NCI-H2107 treated with DMSO at 0.1 percent for 48 hours (cell line): Measurements from ENCODE around the gene TICRR.
A peak's percentile ranks its signal among the peaks of the same experiment; 100 is the strongest.
"Not testable (repeated sequence)": the region's sequence is repeated elsewhere in the genome, so short reads cannot be mapped to it uniquely, and the experiment has no call there.

ENCODE experiments used
- DNase-seq: peaks from one replicate; lab custom pipeline; 2025; ENCODE audit not compliant: unreplicated experiment; lab: John Stamatoyannopoulos, UW

The TICRR gene

GRCh38 chr15:89575146-89575655, at the start of gene TICRR:
Gene TICRR, plus strand, starts transcription at chr15:89575469. Its CDS starts 118 bp downstream, at chr15:89575587.
- DNase-seq = peak; percentile 98

- no peak for DNase-seq
Measured at GRCh38 chr15:89526181-89526580, 49.1 kb upstream of the TICRR start.

GRCh38 chr15:89526601-89527441, 48.4 kb upstream of the TICRR start:
- DNase-seq = no peak

- DNase-seq = no peak
Measured at GRCh38 chr15:89528757-89529352, 46.4 kb upstream of the TICRR start.

GRCh38 chr15:89530976-89531375, 44.3 kb upstream of the TICRR start:
- DNase-seq = no peak

- DNase-seq = no peak
Measured at GRCh38 chr15:89531796-89532537, 43.3 kb upstream of the TICRR start.

GRCh38 chr15:89533861-89534544, 41.3 kb upstream of the TICRR start:
- DNase-seq = no peak

- DNase-seq = no peak
Measured at GRCh38 chr15:89539027-89539426, 36.2 kb upstream of the TICRR start.

GRCh38 chr15:89542369-89542768, 32.9 kb upstream of the TICRR start:
- no peak for DNase-seq

GRCh38 chr15:89543389-89543788, 31.9 kb upstream of the TICRR start:
- no peak for DNase-seq

GRCh38 chr15:89549138-89549537, 26.1 kb upstream of the TICRR start:
- not testable (repeated sequence) for DNase-seq

GRCh38 chr15:89550427-89550826, 24.8 kb upstream of the TICRR start:
- DNase-seq = no peak

GRCh38 chr15:89551550-89551949, 23.7 kb upstream of the TICRR start:
- DNase-seq = no peak

- no peak for DNase-seq
Measured at GRCh38 chr15:89553632-89554031, 21.6 kb upstream of the TICRR start.

- no peak for DNase-seq
Measured at GRCh38 chr15:89554247-89554646, 21.0 kb upstream of the TICRR start.

GRCh38 chr15:89555768-89556167, 19.5 kb upstream of the TICRR start:
- no peak for DNase-seq

GRCh38 chr15:89556413-89557262, 18.6 kb upstream of the TICRR start:
- peak; percentile 17 for DNase-seq

GRCh38 chr15:89559769-89560264, 15.5 kb upstream of the TICRR start:
- DNase-seq = no peak

GRCh38 chr15:89566181-89566580, 9.1 kb upstream of the TICRR start:
- DNase-seq = no peak
